Endothelial cell of umbilical vein (primary cell): ENCODE results near the gene TNFRSF4. TPM values are rescaled to one million over a fixed set of nuclear protein-coding genes. Genes with fewer than 3 reads are reported as not detected.

Experiments used
- BruUV-seq: library from RNA; stranded (reverse); fragments of 400-500 nt; replicated peaks from 2 replicates; lab custom pipeline; 2021; lab: Mats Ljungman, UMichigan
- CTCF ChIA-PET: fragments of 300-600, 350-600 bp; sonication (Branson Sonifier 250); formaldehyde crosslinking; loops from one replicate; lab custom pipeline; 2021; ENCODE audit warnings: antibody characterized with exemption, inconsistent platforms; lab: Charles Lee
- POLR2A ChIA-PET: fragments of 300-600, 350-600 bp; sonication (Branson Sonifier 250); formaldehyde crosslinking; loops from one replicate; lab custom pipeline; 2021; ENCODE audit warnings: antibody characterized with exemption, inconsistent platforms; lab: Charles Lee
- DNase-seq: peaks from one replicate; pipeline ENCODE4 v3.0.0-alpha.2; 2011; ENCODE audit warnings: low read depth, low spot score
- FAIRE-seq: peaks from 2 replicates; lab custom pipeline; 2011; peaks lifted over from hg19 to GRCh38; lab: Jason Lieb, UNC
- H2AFZ ChIP-seq: 2 replicates; pipeline ENCODE4 v1.6.0; 2012; ENCODE audit warnings: low read depth, low read length, control low read depth, inconsistent platforms
- H3K27ac ChIP-seq: 2 replicates; pipeline ENCODE4 v1.5.1; 2011; ENCODE audit warnings: low read depth, mild to moderate bottlenecking, control low read depth, low read length, moderate library complexity; ENCODE audit not compliant: insufficient read depth
- H3K27me3 ChIP-seq, 2 experiments: 2 replicates each; pipeline versions ENCODE4 v1.6.0 to v1.6.1; 2011; ENCODE audit warnings: low read length in 2 of 2, mixed read lengths in 1 of 2; ENCODE audit not compliant: control insufficient read depth in 2 of 2, insufficient read depth in 2 of 2
- H3K36me3 ChIP-seq, 2 experiments: 2 replicates in 1 of 2; 3 replicates in 1 of 2; pipeline ENCODE4 v1.5.1; 2011; ENCODE audit warnings: low read length in 2 of 2, mild to moderate bottlenecking in 1 of 2, moderate library complexity in 1 of 2; ENCODE audit not compliant: control insufficient read depth in 2 of 2, insufficient read depth in 2 of 2; ENCODE audit errors: extremely low read depth in 1 of 2
- H3K4me1 ChIP-seq: 3 replicates; pipeline ENCODE4 v1.5.1; 2011; ENCODE audit warnings: mild to moderate bottlenecking, low read length; ENCODE audit not compliant: control insufficient read depth, insufficient read depth; ENCODE audit errors: extremely low read depth
- H3K4me2 ChIP-seq: 2 replicates; pipeline ENCODE4 v1.6.1; 2011; ENCODE audit warnings: low read length, control low read depth, mixed read lengths; ENCODE audit not compliant: insufficient read depth
- H3K4me3 ChIP-seq, 3 experiments: fragments of 200-600 bp in 1 of 3; sonication (generic), shearing (Covaris generic) in 1 of 3; replicated peaks in 1 of 3; 2 replicates each; pipeline ENCODE4 v1.5.1; 2011 to 2016; ENCODE audit warnings: control low read depth in 3 of 3, low read length in 3 of 3, mild to moderate bottlenecking in 2 of 3, inconsistent platforms in 1 of 3, low read depth in 1 of 3, moderate library complexity in 1 of 3; ENCODE audit not compliant: insufficient read depth in 1 of 3
- H3K79me2 ChIP-seq: 2 replicates; pipeline ENCODE4 v1.6.0; 2012; ENCODE audit warnings: low read length, inconsistent platforms; ENCODE audit not compliant: control insufficient read depth, insufficient read depth
- H3K9ac ChIP-seq: replicated peaks from 2 replicates; pipeline ENCODE3; 2011; ENCODE audit warnings: low read length, control low read depth; ENCODE audit not compliant: insufficient read depth; ENCODE audit errors: extremely low read depth
- H3K9me1 ChIP-seq: replicated peaks from 3 replicates; pipeline ENCODE4 v1.6.0; 2011; ENCODE audit warnings: mild to moderate bottlenecking, low read length; ENCODE audit not compliant: control insufficient read depth, insufficient read depth; ENCODE audit errors: extremely low read depth
- H3K9me3 ChIP-seq: replicated peaks from 2 replicates; pipeline ENCODE4 v1.5.1; 2012; ENCODE audit warnings: low read length, inconsistent platforms; ENCODE audit not compliant: control insufficient read depth, insufficient read depth
- H4K20me1 ChIP-seq: replicated peaks from 2 replicates; pipeline ENCODE3; 2011; ENCODE audit warnings: mild to moderate bottlenecking, low read length; ENCODE audit not compliant: control insufficient read depth, insufficient read depth; ENCODE audit errors: extremely low read depth
- CTCF ChIP-seq, 2 donors: IDR thresholded peaks; 1 replicate in 1 of 2; 2 replicates in 1 of 2; pipeline ENCODE4 v1.5.1; 2011; ENCODE audit warnings: low read length in 2 of 2, mild to moderate bottlenecking in 2 of 2, moderate library complexity in 2 of 2, control low read depth in 1 of 2, inconsistent platforms in 1 of 2, low read depth in 1 of 2; ENCODE audit not compliant: insufficient read depth in 1 of 2; ENCODE audit errors: extremely low read depth in 1 of 2
- EZH2 ChIP-seq: IDR thresholded peaks from 2 replicates; pipeline ENCODE4 v1.6.1; 2012; ENCODE audit warnings: borderline replicate concordance, low read depth, mild to moderate bottlenecking, moderate library complexity, low read length, inconsistent platforms; ENCODE audit not compliant: severe bottlenecking
- FOS ChIP-seq: IDR thresholded peaks from 2 replicates; pipeline ENCODE4 v1.6.1; 2011; ENCODE audit warnings: mild to moderate bottlenecking, low read length, moderate library complexity, borderline replicate concordance; ENCODE audit not compliant: insufficient read depth
- GATA2 ChIP-seq: IDR thresholded peaks from 2 replicates; pipeline ENCODE4 v1.7.0; 2011; ENCODE audit warnings: low read depth, mild to moderate bottlenecking, moderate library complexity, mixed read lengths, low read length; ENCODE audit not compliant: insufficient read length, insufficient read depth
- JUN ChIP-seq: IDR thresholded peaks from 2 replicates; pipeline ENCODE4 v1.6.1; 2011; ENCODE audit warnings: borderline replicate concordance, low read depth; ENCODE audit not compliant: insufficient read length, insufficient read depth
- POLR2AphosphoS5 ChIP-seq: IDR thresholded peaks from 2 replicates; pipeline ENCODE4 v1.6.1; 2012; ENCODE audit warnings: low read depth, mild to moderate bottlenecking, control low read depth, low read length, moderate library complexity; ENCODE audit not compliant: insufficient read depth
- dilution Hi-C: fragments of 300-500 bp; cut with MboI; formaldehyde crosslinking; loops from one replicate; pipeline ENCODE4 v1.15.0; 2019; ENCODE audit warnings: low sequenced_read_pairs; ENCODE audit not compliant: extremely low pct_ligation_motif_present
- intact Hi-C: fragments of 100-400 bp; cut with micrococcal nuclease; formaldehyde crosslinking; loops from one replicate; pipeline ENCODE4 v1.10.0; 2022
- polyA plus RNA-seq, 4 experiments: library from polyadenylated mRNA; depleted of rRNA in 3 of 4; stranded (reverse) in 3 of 4; unstranded in 1 of 4; fragments of >200 nt; gene quantifications; 2 replicates each; pipeline versions ENCODE4 v1.2.1 to v1.2.3, GENCODE V29; 2011 to 2012; ENCODE audit warnings: missing spikeins in 1 of 4
- total RNA-seq: library from RNA; stranded (reverse); gene quantifications from 2 replicates; pipeline ENCODE4 v1.2.3, GENCODE V29; 2021

The TNFRSF4 gene
- total and polyA plus RNA-seq, 2 donors (not counting 3 experiments of a cell fraction or from before 2014, with no cell fraction given) = 0.55 to 1.5 TPM

DNA sequence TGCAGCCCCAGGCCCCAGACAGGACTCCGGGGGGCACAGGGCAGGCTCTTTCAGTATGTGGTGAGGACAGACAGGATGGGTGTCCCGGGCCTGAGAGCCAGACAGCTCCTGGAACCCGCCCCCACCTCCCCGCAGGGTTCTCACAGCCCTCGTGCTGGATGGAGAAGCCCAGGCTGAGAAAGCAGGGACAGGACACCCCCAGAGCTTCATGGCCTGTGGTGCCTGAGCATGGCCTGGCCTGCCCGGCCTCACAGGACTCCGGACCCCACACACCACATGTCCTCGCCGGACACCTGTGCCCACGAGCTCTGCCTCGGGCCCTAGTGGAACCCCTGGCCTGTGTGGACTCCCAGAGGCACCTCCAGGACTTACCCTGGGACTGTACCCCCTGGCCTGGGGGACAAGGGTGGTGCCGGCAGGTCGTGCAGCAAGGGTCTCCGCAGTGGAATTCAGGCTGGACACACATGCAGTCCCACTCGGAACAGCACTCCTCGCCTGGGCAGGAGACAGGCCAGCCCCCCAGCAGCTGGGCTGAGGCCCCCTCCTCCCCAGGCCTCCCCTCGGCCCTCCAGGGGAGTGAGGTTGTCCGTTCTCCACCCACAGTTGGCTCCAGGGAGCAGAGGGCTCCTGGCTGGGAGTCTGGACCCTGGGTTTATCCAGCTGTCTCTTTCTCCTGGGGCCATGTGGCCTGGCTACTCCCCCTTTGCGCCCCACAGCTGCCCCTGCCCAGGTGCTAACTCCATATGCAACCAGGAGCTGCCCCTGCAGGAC, 8.8 kb downstream of the TNFRSF4 start:
- POLR2A ChIA-PET = interaction anchor here (0.6 kb wide), 1 partner anchor 68 kb away, joined by 3 read pairs; the partner anchor contains the start of gene UBE2J2
- no peaks in the 10 kb centered on the region for H4K20me1 ChIP-seq
- FAIRE-seq (no peak), DNase-seq (no peak)
- H2AFZ ChIP-seq = no peak overlapping the region
- intact Hi-C loops = no loop called here
- H3K9me1 ChIP-seq = no peaks in the 10 kb centered on the region
- no peaks in the 10 kb centered on the region for H3K36me3 ChIP-seq
- H3K79me2 ChIP-seq = no peaks in the 10 kb centered on the region
- no peak overlapping the region for H3K9ac ChIP-seq
- TF ChIP-seq GATA2 (no peak), FOS (no peak), CTCF (IDR thresholded peaks at IDR 0.05; ENCODE audit: extremely low read depth in 1 of 2, insufficient read depth in 1 of 2, low read depth in 1 of 2, low read length in 2 of 2) (no peak), EZH2 (no peak), POLR2AphosphoS5 (no peak), JUN (no peak)
- no peak overlapping the region for H3K4me2 ChIP-seq
- dilution Hi-C loops = no loop called here
- CTCF ChIA-PET = no interaction called here
- H3K27ac ChIP-seq = no peak overlapping the region
- peaks cover 5 to 15% of the 10 kb centered on the region in 2 experiments for H3K27me3 ChIP-seq
- no TSS peak for BruUV-seq
- no peak overlapping the region for H3K4me3 ChIP-seq
- H3K9me3 ChIP-seq = no peaks in the 10 kb centered on the region
- no peaks in the 10 kb centered on the region for H3K4me1 ChIP-seq
